ENCODE results near the gene PFDN1.

Gene PFDN1

DNA sequence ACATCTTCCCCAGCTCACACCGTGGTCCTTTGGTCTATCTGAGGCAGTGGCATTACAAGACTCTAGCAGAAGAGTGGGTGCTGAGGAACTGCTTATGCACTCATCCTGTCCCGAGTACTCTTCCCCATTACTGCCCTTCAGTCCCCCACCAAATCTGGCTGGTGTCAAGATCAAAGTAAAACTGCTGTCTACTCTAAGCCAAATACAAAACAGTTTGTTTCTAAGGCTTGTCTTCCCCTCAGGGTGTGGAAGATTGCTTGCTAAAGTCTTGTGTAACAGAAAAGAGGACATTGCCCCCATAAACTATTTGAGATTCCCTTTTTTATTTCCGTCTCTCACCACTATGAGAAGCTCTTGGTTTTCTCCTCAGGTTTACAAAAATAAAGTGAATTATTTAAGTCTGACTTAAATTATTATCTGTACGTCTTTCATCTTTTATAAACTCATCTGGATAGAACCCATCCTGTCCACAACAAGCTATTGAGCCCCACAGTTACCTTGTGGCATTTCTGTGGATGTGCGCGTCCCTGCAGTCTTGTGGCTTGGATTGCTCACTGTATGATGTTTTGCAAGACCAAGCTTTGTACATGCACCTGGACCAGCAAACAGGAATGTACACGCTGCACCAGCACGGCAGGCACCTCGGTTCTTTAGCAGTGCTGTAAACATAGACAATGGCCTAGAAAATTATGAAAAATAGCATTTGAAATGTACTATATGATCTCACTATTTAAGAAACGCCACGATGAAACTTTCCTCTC, 66.9 kb downstream of the PFDN1 start:
- no peak for DNase-seq

DNA sequence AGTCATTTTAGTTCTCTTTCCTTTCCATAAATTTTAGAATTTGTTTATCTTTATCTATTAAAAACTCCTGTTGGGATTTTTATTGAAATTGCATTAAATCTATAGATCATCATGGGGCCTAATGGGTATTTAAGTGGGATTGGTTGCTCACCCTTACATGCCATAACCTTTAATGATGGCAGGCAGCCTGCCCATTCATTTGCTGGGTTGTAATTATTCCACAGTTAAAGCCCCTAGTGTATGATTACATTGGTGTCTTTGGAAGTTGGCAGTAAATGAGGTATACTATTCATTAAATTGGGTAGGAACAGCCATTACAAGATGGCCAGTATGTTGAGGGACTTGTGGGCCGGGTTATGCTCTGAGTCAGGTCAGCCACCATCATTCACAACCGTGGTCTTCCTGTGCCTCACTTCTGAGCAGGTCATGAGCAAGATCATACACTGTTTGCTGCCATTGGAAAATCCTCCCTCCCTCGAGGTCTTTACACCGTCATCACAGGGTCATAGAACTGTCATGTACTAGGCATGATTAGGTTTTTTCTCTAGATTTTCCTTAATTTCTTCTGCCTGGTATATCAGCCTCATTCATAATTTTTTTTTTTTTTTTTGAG, 68.4 kb downstream of the PFDN1 start:
- DNase-seq: no peak

DNA sequence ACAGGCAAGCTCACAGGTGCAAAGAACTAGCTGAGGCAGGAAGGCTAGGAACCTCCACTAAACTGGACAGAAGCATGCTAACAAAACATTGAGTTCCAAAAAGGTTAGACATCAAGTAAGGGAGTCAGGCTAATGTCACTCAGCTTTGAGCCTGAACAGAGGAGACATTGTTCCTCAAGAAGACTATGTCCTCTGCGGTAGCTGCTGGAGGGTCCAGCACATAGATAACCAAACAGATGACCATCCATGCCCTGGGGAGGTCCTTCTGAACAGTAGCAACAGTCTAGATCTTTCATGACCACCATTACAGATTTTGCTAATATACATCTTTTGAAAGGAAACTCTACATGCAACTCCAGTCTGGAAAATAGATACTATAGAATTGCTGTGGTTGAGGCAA, 70.2 kb downstream of the PFDN1 start:
- no peak for DNase-seq

DNA sequence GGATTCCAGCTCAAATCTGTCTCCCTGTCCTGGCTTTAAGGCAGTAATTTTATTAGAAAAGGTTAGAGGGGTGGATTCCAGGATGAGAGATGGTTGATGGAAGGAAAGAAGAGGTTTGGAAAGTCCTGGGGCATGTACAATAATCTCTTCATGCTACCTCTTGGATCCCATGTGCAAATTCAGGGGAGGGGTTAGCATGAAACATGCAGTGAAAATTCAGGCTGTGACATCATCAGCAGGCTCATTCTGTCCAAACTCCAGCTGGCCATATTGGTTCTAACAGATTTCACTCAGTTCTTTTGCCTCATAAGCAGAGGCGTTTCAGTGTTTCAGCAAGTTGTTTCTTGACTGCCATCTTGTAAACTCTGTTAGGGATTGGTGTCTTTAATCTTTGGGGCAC, 72.5 kb downstream of the PFDN1 start:
- DNase-seq: no peak

DNA sequence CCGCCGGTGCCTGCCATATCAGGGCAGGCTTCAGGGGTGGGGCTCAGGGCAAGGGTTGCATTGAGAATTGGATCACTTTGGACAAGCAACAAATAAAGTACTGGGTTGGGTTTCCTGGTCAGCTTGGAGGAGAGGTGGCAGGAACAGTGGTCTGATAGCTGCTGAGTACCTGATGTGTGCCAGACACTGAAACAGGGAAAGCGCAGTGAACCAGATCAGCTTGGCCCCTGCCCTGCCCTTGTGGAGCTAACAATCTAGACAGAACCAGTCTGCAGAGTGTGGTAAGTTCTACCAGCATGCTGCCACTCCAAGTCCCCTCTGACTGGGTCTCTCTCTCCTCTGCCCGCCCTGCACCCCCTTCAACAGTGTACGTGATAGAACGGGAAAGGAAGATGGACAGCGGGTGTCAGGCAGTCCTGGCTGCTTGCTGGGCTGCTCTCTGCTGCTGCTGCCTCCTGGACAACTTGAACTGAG, 74.5 kb downstream of the PFDN1 start:
- no peak for DNase-seq

DNA sequence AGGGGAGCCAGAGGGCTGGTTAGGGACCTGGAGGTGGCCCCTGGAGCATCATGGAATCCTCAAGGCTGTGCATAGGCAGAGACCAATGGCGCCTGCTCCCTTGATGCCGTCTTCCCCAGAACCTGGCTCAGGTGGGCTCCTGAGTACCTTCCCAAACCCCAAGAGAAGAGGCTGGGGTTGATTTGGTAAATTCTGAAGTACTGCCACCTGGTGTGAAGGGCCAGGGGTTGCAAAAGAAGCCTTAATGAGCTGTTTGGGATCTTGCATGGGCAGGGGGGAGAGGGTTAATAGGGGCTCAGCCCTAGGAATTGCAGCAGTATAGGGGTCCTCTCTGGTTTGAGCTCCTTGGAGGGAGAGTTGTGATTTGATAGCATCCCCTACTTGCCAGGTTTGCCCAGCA, 75.9 kb downstream of the PFDN1 start:
- DNase-seq: no peak

DNA sequence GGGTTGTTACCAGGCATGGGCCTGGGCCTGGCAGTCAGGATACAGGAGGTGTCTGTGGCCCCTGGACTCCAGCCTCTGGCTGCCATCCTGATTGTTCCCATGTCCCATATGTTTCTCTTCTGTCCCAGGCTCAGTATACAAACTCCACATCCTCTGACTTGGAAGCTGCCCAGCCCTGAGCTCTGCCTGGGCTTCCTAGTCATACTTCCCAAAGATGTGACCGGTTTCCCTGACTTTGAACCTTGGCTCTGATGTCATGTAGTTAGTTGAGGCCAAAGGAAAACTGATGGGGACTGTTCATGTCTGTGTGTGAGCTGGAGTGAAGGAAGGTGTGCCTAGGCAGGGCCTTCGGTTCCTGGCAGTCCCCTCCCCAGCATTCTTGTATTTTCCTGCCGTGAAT, 77.5 kb downstream of the PFDN1 start:
- no peak for DNase-seq

DNA sequence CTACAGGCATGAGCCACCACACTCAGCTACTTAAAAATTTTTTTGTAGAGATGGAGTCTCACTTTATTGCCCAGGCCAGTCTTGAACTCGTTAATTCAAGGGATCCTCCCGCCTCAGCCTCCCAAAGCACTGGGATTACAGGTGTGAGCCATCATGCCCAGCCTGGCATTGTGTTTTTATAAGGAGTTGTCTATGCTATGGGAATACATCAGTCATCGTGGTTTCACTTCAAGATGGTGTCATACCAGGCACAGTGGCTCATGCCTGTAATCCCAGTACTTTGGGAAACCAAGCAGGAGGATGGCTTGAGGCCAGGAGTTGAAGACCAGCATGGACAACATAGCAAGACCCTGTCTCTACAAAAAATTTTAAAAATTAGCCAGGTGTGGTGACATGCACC, 78.2 kb downstream of the PFDN1 start:
- DNase-seq: no peak

DNA sequence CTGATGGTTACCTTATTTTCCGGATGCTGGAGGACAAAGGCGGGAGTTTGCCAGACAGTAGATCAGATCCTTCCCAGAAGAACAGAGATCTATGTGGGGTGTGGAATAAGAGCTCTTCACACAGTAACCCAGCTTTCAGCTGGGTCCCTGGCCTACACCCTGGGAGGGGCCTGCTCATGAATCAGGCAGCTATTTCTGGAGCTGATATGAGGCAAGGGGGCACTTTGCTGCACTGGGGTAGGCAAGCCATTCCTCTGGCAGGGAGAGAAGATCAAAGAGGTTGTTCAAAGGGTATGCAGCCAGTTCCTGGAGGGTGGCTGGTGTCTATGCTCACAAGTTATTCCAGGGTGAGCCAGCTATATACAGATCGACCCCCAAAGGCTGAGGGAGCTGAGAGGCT, 79.3 kb downstream of the PFDN1 start:
- DNase-seq: no peak

DNA sequence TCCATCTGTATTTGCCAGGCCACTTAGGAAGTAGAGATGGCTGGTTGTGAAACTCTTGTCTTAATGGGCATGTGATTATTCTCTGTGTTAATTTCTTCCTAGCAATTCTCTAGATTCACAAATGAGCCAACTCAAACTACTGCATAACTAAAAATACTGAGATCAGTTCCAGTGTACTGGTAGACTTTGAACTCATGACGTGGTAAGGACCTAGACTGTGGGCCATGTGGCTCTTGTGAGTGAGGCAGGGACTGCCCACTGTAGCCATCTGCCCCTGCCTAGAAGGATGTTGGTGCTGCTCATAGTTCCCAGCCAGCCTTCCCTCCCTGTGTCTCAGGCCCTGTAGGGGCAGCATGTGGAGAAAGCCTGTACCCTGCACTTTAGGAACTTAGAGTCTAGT, 80.5 kb downstream of the PFDN1 start:
- DNase-seq: no peak

DNA sequence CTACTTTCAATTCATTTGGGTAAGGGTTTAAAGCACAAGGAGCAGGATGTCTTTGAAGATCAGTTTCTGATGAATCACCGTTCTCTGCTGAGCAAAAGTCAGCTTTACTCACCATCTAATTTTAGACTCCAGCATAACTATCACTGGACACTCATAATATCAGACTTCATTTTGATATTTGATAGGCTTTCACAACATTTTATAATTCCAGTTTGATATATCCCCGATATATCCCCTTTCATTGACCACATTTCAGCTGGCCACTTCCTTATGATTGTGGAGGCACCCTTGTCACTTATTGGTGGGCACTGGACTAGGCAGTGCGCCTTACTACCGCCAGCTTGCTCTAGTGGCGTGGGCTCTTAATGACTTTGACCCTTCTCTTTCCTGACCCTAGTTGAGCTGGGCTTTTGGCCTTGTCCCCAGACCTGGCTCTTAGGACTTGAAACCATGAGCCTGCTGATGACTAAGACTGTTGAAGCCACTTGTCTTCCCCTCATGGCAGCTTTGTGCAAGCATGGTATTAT, 81.1 kb downstream of the PFDN1 start:
- DNase-seq: no peak

DNA sequence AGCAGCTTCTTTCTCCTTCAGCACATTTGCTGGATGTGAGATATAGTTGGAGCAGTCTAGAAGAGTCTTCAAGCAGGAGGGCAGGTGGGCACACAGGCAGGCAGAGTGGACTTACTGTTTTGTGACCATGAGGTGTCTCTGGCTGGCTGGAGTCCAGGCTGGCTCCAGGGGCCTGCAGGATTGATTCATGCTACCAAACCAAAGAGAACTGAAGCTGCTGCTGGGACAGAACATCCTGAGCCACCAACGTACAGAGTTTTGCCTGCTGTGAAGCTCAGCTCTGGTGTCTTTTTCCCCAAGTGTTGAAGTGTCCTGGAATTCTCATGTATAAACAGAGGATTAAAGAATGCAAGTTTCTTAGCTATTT, 82.2 kb downstream of the PFDN1 start:
- DNase-seq: no peak

DNA sequence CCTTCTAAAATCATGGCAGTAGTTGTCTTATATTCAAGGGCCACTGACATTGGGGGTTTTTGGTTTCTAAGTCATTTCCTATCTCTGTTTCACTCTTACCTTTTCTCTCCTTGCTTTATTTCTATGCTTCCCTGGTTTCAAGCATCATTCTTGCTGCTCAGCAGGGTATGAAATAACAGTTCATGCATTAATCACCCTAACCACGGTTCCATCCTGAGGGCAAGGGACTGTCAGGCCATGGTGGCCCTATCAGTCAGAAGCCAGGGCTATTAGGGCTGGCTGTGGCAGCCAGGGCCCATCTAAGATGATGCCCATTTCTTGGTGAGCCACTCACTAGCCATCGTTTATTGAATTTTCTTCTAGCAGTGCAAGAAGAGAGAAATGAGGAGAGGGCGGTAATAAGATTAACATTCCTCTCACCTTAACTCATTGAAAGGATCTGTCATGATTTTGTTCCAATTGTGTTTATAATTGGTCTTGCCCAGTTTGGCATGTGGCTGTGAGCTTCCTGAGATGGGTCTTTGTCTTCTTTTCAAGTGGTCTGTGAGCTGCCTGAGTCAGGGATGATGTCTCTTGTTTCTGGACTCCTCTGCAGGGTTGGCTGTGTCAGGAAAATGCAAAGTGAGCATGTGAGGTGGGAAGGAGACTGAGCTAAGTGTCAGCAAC, 82.7 kb downstream of the PFDN1 start:
- DNase-seq: no peak

DNA sequence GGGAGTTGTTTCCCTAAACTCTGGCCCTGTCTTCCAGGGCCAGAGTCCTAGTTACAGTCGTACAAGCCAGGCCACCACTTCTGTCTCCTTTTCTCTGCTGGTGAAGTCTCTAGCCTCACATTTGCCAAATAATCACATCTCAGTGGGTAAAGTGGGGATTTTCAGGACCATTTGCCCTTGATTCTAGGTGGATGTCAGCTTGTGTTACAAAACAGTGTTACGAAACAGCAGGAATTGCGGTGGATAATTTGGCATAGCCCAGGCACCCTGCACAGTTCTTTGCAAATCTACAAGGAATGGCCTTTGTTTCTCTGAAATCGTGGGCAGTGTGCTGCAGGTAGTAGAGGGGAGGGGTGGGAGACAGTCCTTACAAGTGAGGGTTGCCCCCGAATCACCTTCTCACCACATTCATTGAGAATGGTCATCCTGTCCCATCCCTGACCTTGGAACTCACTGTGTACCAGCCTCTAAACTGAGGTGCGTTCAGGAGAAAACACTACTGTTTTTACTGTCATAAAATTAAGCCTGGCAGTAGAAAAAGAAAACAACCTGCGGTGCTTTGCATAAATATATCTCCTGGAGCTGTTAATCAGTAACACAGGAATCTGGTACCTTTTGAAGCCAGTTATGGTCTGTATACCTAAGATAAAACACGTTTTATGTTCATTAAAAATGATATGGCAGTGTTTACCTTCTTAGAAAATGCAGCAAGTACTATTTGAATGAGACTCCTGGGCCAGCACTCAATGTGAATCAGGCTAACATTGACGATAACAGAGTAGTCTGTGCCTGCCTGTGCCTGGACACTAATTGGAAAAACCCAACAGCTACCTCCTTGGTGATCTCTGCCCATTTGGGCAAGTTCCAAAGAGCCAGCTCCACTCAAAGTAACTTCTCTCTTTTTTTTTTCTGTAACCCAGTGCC, 83.6 kb downstream of the PFDN1 start:
- DNase-seq: no peak

DNA sequence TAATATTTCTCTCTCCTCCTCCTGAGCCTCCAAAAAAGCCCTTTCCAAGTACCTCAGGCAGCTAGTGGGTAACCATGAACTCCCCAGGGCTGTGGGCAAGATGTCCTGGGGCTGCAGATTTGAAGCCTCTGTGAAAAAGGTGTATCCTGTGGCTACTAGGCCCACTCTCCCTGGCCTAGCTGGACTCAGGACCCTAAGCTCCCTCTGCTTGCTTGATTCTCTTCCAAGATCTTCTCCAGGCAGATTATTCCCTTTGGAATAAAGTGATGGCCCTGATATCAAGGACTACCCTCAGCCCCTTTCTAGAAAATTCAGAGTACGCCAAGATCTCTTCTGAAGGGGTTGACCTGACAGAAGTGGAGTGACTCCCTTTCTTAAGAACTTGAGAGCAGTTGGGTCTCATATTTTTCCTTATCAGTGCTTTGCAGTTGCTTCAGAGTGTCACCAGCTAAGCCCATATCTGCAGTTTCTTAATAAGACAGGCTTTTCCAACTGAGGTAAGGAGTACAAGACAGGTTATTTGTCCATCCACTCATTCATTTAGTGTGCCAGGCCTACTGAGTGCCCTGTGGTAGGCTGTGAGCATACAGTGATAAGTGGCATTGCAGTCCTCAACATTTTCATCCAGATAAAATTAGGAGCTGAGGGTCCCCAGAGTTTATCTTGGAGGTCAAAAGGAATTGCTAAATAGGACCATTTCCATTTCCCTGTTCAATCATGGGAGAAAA, 85.4 kb downstream of the PFDN1 start:
- no peak for DNase-seq

DNA sequence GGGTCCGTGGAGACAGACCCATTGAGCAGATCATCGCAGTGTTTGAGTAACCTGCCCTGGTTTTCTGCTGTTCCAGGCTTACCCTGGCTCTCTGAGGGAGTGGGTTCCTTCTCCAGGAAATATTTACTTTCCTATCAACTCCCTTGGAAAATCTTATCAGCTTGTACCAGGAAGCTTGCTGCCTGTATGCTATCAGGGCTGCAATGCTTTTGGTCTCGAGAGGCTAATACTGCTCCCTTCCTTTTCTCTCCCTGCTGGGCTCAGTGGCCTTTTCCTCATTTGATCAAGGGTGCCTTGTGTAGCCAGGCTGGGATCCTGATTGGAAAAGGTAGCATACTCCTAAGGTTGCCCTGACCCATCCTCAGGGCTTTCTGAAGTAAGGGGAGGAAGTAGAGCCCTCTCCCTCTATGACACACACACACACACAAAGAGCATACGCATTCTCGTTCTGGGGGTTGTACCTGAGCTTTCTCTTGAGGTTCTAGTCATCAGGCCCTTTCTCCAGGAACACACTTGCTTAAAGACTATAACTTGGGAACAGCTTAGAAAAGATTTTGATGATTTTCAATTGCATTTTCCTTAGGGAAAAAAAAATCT, 86.3 kb downstream of the PFDN1 start:
- DNase-seq: no peak

DNA sequence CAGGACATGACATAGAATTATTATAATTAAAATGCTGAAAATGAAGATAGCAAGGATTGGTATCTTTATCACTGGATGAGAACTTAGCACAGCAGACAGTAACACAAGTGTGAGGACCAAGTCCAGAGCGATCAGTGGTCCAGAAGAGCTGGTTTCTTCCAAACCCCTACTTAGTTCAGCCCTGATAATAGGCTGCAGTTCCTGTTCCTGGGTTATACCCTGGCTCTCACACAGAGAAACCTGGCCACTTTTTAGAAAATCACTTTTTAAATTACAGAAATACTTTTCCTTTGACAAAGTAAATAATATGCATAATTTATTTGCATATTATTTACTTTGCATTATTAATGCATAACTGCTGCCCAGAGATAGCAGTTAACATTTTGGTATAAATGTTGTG, 87.6 kb downstream of the PFDN1 start:
- DNase-seq: no peak

DNA sequence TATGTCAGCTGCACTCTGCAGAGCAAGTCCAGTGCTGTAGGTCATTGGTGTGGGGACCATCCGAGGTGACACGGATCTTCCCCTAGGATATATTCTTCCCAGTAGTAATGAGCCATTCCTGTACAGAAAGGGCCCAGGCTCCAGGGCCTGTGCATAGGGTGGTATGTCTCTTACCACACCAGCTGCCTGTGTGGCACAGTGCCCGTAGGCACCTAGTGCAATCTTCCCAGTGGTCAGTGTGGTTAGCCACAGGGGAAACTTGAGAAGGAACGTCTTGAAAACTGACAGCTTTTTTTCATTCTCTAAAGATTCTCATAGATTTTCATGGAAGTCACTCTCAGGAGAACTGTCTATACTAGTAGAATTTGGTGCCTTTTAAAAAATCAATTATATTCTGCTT, 88.1 kb downstream of the PFDN1 start:
- no peak for DNase-seq

DNA sequence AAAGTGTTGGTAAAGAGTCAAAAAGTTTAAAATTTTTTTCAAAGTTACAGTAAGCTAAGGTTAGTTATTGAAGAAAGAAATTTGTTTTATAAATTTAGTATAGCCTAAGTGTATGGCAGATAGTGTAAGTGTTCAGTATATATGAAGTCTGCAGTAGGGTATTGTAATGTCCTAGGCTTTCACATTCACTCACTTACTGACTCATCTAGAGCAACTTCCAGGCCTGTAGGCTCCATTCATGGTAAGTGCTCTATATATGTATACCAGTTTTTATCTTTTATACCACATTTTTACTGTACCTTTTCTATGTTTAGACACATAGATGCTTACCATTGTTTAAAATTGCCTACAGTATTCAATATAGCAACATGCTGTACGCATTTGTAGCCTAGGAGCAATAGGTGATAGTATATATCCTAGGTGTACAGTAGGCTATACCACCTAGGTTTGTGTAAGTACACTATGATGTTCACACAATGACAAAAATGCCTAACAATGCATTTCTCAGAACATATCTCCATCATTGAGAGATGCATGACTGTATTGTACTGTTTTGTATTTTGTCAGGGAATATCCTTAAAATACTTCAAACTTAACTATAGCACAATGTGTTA, 89.4 kb downstream of the PFDN1 start:
- DNase-seq: no peak

DNA sequence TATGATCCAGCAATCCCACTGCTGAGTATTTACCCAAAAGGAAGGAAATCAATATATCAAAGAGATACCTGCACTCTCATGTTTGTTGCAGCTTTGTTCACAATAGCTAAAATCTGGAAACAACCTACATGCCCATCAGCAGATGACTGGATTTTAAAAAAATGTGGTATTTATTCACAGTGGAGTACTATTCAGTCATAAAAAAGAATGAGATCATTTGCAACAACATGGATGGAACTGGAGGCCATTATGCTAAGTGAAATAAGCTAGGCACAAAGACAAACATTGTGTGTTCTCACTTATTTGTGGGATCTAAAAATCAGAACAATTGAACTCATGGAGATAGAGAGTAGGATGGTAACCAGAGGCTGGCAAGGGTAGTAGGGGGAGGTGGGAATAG, 94.8 kb downstream of the PFDN1 start:
- DNase-seq: no peak

DNA sequence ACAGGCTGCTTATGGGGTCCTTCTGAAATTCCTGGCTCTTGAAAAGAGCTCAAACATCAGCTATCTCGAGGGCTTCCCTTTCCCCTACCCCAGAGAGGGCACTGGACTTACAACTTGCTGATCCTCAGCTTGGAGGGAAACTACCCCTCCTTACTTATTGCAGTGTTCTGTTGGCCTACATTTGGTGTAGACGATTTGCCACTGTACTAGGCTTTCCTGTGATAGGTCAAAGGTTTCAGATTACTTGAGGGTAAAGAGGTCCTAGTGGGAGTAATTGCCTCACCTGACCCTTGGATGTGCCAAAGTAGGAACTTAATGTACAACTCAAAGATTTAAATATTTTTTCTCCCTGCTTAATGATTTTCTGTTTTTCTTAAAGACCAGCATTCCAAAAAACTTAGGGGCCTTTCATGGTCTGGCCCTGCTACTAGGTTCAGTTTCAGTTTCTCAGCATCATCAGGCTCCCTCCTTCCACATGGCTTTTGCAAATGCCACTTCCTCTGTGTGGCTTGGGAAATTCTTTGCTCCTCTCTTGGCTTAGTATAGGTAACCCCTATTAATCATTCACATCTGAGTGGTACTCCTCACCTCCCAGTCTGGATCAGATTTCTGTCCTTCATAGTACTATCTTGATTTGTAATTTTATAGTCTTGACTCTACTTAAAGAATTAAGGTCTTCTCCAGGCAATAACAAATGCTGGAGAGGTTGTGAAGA, 95.5 kb downstream of the PFDN1 start:
- no peak for DNase-seq
